Amniotic stem cell (primary cell): ENCODE data around the gene SLC9A1.

Experiments
- DNase-seq: peaks from one replicate; lab custom pipeline; 2025; lab: John Stamatoyannopoulos, UW

SLC9A1 gene

DNA sequence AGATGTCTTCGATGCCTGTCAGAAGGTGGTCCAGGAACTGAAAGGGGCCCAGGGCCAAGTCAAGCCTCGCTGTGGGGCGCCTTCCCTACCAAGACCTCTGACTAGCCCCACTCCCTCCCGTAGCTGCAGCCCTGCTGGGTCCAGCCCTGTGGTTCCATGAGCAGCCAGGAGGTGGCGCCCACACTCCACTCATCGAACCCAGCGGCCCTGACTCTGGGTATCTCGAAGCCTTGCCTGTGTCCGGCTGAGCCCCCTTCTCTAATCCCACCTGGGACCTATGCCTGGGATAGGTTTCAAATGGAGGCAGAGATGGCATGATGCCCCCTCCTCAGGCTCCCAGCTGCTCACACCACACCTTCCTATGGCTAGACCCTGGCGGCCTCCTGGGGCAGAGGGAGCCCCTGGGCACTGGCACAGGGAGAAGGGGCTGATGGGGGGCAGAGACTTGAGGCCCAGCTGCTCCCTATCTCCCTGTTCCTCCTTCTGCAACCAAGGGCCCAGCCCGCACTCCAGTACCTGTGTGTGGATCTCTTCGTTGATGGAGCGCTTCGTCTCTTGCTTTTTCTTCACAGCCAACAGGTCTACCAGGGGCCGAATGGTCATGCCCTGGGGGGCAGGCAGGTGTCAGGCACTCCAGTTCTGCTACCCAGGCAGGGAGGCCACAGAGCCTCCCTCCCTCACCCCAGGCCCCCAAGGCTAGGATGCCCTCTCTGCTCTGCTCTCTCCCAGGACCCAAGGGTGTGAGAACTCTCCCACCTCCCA is 52.0 kb downstream of the SLC9A1 start:
- DNase-seq, result no peak

DNA sequence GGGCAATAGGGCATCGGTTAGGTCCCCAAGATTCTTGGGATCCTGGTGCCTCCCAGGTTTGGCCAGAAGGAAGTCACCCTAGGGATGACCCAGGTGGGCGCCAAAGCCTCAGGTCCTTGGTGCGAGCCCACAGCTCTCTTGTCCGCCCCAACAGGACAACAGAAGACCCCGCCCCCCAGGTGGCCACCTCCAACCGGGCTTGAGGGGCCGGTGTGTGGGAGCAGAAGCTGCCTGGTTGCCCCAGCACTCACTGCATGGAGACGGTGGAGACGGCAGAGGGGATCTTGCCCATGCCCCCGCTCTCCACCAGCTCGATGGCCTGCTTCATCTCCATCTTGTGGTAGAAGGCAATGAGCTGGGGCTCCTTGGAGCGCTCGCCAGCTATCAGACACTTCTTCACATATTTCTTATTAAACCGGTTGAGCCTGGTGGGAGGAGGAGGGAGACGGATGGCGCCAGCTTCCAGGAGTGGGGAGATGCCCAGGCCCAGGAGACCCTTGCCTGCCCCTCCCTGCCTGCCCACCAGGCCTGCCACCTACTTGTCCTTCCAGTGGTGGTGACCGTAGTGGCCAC is 52.7 kb downstream of the SLC9A1 start:
- no peak for DNase-seq

DNA sequence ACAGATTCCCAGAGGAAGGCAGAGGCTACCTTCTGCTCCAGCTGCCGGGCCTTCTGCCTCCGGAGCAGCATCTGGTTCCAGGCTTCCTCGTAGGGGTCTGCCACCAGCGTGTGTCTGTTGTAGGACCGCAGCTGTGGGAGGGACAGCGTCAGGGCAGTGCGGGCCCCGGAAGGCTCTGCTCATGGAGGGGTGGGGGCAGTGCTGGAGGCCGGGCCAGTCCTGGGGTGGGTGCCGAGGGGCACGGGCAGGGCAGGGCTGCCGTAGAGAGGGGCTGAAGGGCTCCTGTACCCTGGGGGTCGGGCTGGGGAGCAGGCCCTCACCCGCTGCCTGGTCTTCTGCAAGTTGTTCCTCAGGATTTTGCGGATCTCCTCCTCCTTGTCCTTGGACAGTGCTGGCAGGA is 53.2 kb downstream of the SLC9A1 start:
- DNase-seq, result no peak

DNA sequence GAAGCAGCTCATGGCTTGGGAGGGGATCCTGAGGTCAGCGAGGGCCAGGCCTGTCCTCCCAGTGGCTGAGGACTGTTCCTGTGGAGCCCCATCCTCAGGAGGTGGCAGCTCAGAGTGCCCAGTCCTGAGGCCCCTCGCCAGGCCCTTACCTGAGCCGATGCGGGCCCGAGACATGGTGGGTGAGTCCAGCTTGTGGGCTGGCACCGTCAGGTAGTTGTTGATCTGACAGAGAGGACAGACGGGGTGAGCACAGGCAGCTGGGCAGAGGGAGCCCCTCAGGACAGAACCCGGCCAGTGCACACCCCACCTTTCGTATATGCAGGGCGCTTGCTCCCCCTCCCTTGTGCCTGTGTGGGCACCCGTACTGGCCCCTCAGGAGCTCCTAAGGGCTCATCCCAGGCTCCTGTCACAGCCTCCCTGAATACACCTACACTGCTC is 53.9 kb downstream of the SLC9A1 start:
- DNase-seq, result no peak

DNA sequence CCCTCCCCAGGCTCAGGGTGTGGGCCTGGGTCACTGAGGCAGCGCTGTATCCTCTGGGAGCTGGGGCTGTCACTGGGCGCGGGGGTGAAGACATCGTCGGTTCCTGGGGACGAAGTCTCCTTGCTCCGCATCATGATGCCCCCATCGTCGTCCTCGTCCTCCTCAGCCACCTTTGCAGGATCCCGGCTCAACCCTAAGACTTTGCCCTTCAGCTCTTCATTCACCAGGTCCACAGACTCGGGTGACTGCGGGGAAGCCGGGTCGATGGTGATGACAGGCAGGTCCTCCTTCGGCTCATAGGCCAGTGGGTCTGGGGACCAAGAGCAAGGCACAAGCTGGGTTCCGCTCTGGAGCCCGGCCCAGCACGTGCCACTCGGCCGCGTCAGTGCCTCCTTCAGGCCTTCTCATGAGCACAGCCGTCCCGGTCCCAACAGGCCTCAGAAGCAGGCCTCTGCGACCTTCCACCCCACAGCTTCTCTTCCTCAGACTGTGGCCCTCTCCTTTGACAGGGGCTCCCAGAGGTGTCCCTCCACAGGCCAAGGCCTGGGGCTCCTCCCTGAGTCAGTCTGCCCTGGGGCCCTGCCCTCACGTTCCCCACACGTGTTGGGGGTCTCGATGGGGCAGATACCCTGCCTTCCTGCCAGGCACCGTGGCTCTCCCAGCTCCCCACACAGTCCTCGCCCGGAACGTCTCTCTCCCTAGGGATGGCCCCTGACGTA is 54.4 kb downstream of the SLC9A1 start:
- DNase-seq, result no peak

DNA sequence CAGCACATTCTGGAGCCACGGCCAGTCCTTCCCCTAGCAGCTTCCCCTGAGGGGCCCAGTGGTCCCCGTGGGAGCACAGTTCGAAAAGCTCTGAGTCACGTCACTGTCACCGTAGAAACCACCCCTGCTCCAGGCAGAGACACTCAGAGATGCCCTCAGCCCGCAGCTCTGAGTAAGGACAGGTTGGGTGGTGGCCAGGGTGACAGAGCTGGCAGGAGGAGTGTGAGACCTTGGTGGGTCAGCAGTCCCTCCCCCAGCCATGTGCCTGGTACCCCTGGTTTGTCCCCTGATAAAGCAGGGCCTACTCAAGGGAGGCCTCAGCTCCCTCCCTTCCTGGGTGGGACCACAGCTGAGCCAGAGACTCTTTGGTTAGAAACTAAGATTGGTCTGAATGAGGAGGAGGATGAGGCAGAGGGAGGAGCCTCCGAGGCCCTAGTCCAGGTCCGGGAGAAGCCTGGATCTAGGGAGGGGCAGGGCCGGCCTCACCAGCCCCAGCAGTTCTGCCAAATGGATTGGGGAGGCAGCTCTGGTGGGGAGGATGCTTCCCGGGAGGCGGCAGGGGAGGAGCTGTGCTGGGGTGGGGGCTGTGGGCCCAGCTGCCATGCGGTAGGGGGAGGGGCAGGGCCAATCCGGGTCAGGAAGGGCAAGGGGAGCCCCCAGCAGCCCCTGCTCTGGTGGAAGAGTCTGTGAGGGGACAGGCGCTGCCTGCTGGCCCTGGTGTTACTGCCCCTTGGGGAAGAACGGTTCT is 55.2 kb downstream of the SLC9A1 start:
- peak; percentile 75 for DNase-seq

DNA sequence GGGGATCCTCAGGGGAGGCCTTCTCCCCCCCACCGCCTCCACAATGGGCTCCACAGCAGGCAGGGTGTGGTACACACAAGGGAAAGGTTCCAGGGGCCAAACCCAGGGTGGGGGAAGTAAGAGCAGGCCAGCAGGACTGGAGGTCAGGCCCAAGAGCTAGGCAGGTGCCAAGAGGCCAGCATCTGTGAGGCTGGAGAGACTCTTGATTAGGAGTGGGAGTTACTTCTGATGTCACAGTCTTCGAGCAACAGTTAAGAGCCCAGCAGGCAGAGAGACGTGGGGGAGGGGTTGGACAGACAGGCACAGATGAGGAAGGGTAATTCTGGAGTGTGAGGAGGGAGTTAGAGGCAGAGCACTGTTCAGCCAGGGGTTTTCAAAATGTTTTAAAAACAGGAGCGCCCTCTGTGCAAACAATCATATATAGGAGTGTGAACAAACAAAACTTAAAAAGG is 55.8 kb downstream of the SLC9A1 start:
- DNase-seq, result no peak

DNA sequence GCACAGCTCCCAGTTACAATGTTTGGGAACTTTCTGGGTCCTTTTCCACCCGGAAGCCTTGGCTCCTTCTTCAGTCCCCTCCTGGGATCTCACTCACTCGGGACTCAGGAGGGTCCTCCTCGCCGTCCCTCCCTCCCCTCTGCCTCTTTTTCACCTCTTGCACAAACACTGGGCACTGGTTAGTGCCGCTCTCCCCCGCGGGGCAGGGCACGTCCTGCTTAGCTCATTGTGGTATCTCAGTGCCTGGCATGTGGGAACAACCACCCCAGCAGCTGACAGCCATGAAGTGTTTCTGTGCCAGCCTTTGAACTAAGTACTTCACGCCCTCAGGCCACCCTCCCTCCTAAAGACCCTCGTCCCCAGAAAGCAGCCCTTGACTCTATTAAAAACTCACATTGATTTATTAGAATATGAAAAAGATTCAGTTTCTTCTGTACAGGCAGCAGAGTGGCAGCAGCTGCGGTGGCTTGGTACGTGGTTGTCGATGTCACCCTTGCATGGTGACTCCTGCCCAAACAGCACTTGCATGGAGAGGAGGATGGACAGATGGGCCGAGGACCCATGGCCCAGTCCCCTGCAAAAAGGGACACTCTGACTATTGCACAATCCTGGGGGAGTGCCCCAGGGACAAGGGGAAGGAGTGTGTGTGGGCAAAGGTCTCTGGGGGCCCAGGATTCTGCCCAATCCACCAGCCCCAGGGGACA is 56.3 kb downstream of the SLC9A1 start:
- DNase-seq, result no peak

DNA sequence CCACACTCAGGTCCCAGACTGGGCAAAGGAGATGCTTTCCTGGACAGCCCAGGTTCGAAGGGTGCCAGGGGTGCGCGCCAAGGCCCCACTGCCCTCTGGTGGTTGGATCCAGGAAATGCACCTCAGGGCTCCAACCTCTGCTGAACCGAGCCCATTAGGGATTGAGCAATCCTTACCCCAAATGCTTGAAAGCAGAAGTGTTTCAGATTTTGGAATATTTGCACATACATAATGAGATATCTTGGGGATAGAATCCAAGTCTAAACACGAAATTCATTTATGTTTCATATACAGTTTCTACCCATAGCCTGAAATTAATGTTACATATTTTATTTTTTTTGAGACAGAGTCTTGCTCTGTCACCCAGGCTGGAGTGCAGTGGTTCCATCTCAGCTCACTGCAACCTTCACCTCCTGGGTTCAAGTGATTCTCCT is 57.4 kb downstream of the SLC9A1 start:
- DNase-seq, result peak; percentile 48

DNA sequence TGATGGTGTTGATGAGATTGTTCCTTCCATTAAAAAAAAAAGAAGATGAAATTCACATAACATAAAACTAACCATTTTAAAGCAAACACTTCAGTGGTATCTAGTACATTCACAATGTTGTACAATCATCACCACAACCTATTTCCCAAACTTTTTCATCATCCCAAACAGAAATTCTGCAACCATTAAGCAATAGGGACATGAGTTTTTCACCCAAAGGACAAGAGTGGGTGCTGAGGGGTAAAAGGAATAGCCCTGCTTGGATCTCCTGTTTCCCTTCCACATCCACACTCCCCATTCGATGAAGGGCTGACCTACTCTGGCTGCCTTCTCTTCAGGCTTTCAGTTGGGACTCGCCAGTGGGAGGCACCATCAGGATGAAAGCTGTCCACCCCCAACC is 59.3 kb downstream of the SLC9A1 start:
- DNase-seq, result no peak

DNA sequence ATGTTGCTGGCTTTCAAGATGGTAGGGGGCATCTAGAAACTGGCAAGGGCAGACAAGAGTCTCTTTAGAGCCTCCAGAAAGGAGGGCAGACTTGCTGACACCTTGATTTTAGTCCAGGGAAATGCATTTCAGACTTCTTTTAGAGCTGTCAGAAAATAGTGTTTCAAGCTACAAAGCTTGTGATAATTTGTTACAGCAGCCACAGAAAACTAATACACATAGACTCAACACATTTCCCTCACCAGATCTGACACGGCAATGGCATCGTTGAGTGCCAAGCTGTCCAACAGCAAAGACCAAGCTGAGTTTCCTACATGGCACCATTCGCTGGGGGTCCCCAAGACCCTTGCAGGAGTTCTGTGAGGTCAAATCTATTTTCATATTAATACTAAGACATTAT is 62.0 kb downstream of the SLC9A1 start:
- DNase-seq, result no peak

DNA sequence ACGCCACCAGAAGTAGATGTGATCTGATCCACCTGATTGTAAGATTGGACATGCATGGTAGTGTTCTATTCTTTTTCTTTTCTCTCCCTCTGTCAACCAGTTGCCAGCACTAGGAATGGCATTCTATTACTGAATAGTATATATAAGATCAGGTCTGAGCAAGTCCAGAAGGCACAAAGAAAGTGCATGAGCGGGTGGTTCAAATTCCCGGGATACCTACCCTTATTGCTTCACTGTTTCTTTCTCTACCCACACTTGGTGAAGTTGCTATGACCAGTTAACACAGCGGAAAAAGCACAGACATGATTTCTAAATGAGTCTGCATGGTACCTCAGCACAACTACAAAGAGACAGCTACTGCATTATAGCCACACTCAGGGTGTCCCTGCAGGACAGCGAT is 64.0 kb downstream of the SLC9A1 start:
- DNase-seq, result no peak

DNA sequence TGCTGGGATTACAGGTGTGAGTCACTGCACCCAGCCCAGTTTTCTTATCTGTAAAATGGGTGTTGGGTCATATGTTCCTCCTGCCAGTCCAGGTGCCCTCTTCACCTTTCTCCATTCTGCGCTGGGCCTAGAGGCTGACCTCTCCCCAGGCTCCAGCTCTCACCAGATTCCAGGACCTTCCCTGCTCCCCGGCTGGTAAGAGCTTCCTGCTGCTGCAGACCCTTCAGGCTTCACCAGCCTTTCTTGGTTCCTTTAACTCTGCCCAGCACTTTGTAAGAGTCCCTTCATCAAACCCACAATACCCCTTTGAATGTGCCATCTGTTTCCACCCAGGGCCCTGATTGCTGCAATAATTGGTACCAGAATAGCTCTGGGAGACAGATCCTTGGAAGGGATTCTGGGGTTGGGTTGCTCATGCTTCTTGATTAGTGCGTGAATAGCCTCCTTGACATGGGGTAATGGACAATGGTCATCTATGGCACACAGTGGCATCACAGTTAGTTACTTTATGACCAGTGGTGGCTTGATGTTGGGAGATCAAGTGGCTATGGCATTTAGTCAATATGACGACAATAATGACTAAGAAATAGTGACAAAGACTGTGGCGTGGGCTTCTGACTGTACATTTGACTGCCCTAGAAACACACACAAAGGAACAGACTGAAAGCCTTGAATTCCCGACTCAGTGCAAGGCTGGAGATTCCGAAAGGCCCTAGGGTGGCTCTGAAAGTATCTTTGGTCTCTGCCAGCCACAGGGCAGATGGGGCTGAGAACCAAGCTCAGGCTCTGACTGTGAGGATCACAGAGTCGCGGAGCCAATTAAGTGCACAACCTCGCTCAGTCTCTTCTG is 67.3 kb downstream of the SLC9A1 start:
- DNase-seq, result no peak

DNA sequence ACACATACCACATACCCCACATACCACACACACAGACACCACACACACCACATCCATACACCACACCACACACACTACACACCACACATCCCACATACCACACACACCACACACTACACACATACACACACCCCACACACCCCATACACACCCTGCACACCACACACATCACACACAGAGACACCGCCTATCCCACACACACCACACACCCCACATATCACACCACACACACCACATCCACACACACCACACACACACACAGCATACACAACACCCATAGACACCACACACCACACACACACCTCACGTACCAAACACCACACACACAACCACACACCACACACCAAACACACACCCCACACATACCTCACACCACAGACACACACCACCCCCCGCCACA is 68.3 kb downstream of the SLC9A1 start:
- DNase-seq, result no peak

DNA sequence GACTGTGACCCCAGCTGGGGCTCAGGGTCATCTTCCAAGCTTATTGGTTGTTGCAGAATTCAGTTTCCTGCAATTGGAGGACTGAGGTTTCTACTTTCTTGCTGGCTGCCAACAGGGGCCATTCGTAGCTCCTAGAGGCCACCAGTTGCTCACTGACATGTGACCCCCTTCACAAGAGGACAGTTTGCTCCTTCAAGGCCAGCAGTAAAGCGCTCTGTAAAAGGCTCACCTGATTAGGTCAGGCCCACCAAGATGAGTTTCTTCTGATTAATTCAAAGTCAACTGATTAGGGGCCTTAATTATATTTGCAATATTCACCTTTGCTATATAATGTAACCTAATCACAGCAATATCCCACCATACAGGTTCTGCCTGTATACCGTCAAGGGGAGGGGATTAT is 68.9 kb downstream of the SLC9A1 start:
- DNase-seq, result no peak

DNA sequence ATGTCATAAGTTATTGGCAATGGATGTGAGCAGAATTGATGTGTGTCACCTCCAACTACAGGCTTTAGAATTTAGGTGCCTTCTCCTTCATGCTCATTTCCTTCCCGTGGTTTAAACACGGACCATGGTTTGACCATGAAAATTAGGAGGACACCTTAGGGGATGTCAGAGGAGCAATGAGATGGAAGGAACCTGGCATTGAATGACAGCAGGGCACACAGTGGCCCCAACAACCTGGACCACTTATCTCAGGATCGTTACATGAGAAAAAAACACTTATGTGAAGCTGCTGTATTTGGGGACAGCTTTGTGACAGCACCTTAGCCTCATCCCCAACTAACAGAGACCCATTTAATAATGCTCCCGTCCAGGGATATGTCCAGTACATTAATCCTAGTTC is 70.8 kb downstream of the SLC9A1 start:
- no peak for DNase-seq

DNA sequence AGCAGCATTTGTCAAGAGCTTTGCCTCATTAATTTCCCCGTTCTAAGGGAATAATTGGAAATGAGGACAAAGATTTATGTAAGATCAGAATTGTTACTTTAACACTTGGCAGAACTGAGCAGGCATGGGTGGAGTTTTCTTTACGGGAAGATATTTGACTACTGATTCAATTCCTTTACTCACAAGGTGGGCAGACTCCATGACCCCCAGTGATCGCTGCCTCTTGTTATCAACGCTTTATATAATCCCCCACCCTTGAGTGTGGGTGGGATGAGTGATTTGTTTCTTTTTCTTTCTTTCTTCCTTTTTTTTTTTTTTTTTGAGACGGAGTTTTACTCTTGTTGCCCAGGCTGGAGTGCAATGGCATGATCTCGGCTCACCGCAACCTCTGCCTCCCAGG is 77.0 kb downstream of the SLC9A1 start:
- DNase-seq, result no peak

DNA sequence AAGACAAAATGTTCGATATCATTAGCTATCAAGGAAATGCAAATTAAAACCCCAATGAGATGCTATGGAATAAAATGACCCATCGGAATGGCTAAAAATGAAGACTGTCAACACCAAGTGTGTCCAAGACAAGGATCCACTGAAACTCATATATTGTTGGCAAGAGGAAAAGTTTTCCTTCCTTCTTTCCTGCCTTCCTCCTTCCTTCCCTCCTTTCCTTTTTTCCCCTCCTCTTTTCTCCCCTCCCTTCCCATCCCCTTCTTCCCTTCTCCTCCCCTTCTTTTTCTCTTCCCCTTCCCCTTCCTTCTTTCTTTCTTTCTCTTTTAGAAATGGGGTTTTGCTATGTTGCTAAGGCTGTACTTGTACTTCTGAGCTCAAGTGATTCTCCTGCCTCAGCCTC is 78.1 kb downstream of the SLC9A1 start:
- no peak for DNase-seq

DNA sequence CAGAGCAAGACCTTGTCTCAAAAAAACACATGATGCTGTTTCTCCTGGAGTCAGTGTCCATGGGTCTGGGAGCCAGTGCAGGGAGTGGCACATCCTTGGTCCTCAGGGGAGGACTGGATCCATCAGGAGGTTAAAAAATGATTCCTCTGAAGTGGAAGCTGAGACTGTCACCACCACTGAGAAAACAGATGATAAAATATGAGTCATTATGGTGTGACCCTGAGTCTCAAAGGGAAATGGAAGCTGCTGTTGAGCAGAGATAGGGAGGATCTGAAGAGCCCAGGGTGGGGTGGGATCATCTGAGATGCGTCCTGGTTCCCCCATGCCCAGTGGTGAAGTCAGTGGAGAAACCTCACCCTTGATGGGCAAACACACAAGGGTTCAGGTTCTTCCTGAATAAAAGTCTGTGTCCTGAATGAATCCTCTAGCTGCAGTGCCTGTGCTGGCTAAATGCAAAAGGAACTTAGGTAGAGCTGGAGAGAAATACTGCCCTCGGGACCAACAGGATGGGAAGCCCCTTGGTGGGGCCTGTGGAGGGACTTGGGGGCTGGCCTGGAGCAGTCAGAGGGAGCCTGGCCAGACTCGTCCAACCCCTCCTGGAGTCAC is 80.6 kb downstream of the SLC9A1 start:
- DNase-seq, result no peak

DNA sequence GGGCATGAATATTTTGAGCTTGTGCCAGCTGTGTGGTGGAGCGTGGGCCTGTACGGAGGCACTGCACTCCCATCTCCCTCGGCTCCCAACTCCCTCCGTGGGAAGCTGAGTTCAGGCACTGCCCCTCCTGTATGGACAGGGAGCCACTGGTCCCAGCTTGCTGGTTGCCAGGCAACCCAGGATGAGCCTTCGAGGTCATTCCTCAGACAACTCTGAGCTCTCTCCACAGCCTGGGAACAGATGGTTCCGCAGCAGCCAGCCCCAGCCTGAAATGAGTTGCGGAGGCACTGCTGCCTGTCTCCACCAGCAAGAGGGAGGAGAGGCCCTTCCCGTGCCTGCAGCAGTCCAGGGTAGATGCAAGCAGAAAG is 83.9 kb downstream of the SLC9A1 start:
- no peak for DNase-seq
